H1 (cell line): ENCODE measurements around the gene INSYN1. TPM values are rescaled to one million over a fixed set of nuclear protein-coding genes. Genes with fewer than 3 reads are reported as not detected.
A peak's percentile ranks its signal among the peaks of the same experiment; 100 is the strongest.

Experiments used
- CHD7 ChIP-seq: fragments of 300-600 bp; sonication (generic); IDR thresholded peaks from 2 replicates; pipeline ENCODE4 v1.7.1; 2012; ENCODE audit warnings: low read length, moderate library complexity, mild to moderate bottlenecking, inconsistent platforms; ENCODE audit not compliant: insufficient replicate concordance
- E2F6 ChIP-seq: IDR thresholded peaks from 2 replicates; pipeline ENCODE4 v1.6.1; 2012; ENCODE audit warnings: inconsistent platforms
- EZH2 ChIP-seq: fragments of 200-600 bp; sonication (generic); IDR thresholded peaks from 2 replicates; pipeline ENCODE4 v1.7.1; 2012; ENCODE audit warnings: low read depth, mild to moderate bottlenecking, moderate library complexity, low read length, inconsistent platforms; ENCODE audit not compliant: severe bottlenecking
- PHF8 ChIP-seq: fragments of 200-600 bp; sonication (generic); conservative IDR thresholded peaks from 2 replicates; pipeline ENCODE4 v1.7.1; 2012; ENCODE audit warnings: low read depth, mild to moderate bottlenecking, inconsistent platforms, low read length, moderate library complexity
- SIN3A ChIP-seq, 2 experiments: IDR thresholded peaks in 1 of 2; conservative IDR thresholded peaks in 1 of 2; 2 replicates each; pipeline ENCODE4 v1.6.1; 2011 to 2012; ENCODE audit warnings: low read length in 2 of 2, improper control_type of control experiment in 1 of 2, low read depth in 1 of 2, mild to moderate bottlenecking in 1 of 2
- TAF1 ChIP-seq: IDR thresholded peaks from 2 replicates; pipeline ENCODE4 v1.6.1; 2011; ENCODE audit warnings: mild to moderate bottlenecking, low read depth, low read length
- TCF12 ChIP-seq: IDR thresholded peaks from 2 replicates; pipeline ENCODE4 v1.6.1; 2011; ENCODE audit warnings: low read depth, mild to moderate bottlenecking, low read length
- polyA plus RNA-seq, 7 experiments: library from polyadenylated mRNA; depleted of rRNA in 3 of 7; stranded (reverse) in 5 of 7; unstranded in 2 of 7; fragments of >200 nt in 5 of 7; fragments of 200-250 nt in 2 of 7; gene quantifications; 1 replicate in 5 of 7; 2 replicates in 1 of 7; 4 replicates in 1 of 7; pipeline versions ENCODE4 v1.2.1 to v1.2.3, GENCODE V29; 2011 to 2013; ENCODE audit warnings: missing spikeins in 2 of 7, mixed read lengths in 2 of 7
- total RNA-seq: library from RNA; stranded (reverse); fragmentation: NEBNext Ultra II Directional; extraction: Animal tissue kit (Norgen Biotek cat#: 25700); gene quantifications from 2 replicates; pipeline ENCODE4 v1.2.1, GENCODE V29; 2021

INSYN1 gene
- total and polyA plus RNA-seq, 2 of the 8 experiments (the other 6 are each of a cell fraction or from before 2014, with no cell fraction given): 7.2 to 10.2 TPM

GRCh38 chr15:73697033-73697467 lies 56.1 kb downstream of the INSYN1 start (continued):
- peak in 1 of 2 experiments; percentile 83; a peak in 2 of 4 replicates for TF ChIP-seq SIN3A (conservative IDR thresholded peaks at IDR 0.05 in 1 of 2, IDR thresholded peaks at IDR 0.05 in 1 of 2; ENCODE audit: low read depth in 1 of 2, low read length in 2 of 2)
- no peak for TF ChIP-seq CHD7
- TF ChIP-seq TAF1: no peak
- TF ChIP-seq EZH2: no peak
- no peak for TF ChIP-seq TCF12
- no peak for TF ChIP-seq E2F6
- TF ChIP-seq PHF8: no peak
- TF ChIP-seq, all 59 proteins: peak for 4
